CD4-positive, alpha-beta T cell treated with Interleukin-15 for 4 hours (primary cell): Measurements from ENCODE around the gene FSTL4.
"Not testable (repeated sequence)": the region's sequence is repeated elsewhere in the genome, so short reads cannot be mapped to it uniquely, and the experiment has no call there.

ENCODE experiments used
- DNase-seq: peaks from one replicate; pipeline ENCODE4 v3.0.0-alpha.2; 2020; ENCODE audit warnings: low spot score

FSTL4 gene

DNA sequence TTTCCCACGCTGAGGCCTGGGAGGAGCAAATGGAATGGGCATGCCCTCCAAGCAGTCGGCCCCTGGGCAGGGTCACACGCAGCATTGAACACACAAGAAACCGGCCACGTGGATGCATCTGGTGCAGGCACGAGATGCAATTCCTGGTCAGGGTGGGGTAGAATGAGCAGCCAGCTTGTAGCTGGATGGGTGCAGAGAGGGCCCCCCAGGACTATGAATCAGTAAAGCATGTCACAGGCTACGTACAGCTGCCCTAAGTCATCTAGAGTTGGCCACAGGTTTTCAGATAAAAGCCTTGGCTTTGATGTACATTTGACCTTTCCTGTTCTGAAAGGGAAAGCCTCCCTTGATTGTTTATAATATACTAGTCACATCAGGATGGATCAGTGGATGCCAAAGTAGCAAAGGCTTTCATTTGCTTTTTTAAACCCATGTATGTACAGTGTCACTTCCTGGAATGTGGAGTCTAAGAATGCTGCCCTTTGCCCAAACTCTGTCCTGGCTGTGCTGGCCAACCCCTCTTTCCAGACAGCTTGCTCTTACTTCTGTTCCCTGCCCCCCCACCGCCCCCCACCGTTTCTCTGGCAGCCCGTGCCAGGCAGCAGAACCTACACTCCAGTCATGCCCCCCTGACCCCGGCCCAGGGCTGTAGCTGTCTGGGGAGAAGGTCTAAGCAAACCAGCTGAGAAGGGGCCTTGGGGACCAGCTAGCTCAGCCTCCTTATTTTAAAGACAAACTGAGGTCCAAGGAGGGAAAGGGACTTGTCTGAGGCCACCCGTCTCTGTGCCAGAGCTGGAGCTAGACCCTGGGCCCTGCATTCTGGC lies 391.3 kb downstream of the FSTL4 start:
- no peak for DNase-seq

DNA sequence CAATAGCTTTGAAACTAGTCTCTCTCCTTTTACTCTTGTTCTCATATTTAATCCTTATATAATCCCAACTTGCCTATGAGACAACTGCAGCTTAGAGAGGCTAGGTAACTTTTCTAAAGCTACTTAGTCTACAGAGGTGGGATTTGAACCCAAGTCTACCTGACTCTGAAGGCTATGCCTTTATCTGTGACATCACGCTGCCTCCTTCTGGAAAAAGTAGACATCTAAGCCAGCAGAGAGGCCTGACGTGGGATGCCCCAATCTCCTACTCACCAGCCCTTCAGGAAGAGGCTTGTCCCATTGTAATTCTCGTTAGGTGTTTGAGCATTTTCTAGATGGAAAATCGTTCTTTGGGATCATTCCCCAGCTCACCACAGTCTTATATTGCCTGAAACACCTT lies 393.0 kb downstream of the FSTL4 start:
- no peak for DNase-seq

DNA sequence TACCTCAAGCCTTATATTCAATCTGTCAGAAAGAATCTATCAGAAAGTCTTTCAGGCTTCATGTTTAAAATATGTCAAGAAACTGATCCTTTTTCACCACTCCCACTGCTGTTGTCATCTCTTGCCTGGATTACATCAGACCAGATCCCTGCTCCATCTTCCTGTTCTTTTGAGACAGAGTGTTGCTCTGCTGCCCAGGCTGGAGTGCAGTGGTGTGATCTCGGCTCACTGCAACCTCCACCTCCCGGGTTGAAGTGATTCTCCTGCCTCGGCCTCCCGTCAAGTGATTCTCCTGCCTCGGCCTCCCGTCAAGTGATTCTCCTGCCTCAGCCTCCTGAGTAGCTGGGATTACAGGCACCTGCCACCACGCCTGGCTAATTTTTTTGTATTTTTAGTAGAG lies 396.2 kb downstream of the FSTL4 start:
- DNase-seq = not testable (repeated sequence)

DNA sequence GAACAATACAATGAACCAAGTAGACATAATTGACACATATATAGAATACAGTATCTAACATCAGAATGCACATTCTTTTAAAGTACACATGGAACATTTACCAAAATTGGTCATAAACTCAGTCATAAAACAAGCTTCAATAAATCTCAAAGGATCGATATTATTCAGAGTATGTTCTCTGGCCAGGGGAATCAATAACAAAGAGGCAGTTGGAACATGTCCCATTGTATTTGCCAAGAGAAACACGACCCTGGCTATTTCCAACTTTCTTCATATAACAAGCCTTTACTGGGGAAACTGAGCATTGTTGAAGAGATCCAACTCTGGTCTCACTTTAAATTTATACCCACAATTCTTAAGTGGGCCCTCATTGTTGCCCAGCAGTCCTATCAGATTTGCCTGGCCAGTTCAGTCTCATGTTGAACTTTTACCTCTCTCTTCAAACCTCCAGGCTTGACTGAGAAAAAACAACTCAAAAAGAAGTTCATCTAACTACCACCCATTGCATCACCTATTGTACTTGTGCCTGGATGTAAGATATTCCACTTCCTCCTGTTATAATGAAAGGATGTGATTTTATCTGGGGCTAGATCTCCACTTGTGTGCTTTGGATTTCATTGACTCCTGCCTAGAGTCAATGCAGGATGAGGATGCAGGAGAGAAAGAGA lies 398.1 kb downstream of the FSTL4 start:
- DNase-seq = no peak

DNA sequence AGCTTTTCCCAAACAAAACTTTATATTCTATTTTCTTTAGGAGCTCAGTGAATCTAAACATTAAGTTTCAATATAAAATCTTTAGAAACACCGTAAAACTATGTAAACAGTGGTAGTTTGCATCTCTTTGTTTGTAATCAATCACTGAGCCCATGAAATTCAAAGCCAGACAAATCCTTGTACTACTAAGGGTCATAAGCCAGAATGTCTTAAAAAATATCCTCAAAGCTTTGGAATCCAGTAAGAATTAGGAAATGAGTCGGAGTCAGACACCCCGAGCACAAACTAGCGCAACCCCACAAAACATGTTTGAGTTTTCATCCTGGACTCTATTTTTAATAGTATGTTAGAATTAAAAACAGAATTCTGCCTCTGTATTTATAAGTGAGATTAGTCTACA lies 406.7 kb downstream of the FSTL4 start:
- no peak for DNase-seq

DNA sequence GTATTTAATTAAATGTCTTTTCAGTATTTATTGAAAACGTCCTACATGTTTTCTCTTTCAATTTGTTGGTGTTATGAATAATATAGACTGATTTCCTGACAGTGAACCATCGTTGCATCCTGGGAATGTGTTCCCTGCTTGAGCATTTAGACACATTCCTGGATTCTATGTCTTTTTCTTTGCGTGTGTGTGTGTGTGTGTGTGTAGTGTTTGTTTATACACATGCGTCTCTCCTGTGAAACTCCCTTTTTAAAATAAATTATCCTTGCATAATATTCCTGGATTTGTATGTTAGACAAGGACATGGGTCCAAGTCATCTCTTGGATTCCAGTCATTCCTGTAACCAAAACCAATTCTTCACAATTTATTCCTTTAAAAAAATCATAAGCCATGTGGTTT lies 407.1 kb downstream of the FSTL4 start:
- DNase-seq = no peak

DNA sequence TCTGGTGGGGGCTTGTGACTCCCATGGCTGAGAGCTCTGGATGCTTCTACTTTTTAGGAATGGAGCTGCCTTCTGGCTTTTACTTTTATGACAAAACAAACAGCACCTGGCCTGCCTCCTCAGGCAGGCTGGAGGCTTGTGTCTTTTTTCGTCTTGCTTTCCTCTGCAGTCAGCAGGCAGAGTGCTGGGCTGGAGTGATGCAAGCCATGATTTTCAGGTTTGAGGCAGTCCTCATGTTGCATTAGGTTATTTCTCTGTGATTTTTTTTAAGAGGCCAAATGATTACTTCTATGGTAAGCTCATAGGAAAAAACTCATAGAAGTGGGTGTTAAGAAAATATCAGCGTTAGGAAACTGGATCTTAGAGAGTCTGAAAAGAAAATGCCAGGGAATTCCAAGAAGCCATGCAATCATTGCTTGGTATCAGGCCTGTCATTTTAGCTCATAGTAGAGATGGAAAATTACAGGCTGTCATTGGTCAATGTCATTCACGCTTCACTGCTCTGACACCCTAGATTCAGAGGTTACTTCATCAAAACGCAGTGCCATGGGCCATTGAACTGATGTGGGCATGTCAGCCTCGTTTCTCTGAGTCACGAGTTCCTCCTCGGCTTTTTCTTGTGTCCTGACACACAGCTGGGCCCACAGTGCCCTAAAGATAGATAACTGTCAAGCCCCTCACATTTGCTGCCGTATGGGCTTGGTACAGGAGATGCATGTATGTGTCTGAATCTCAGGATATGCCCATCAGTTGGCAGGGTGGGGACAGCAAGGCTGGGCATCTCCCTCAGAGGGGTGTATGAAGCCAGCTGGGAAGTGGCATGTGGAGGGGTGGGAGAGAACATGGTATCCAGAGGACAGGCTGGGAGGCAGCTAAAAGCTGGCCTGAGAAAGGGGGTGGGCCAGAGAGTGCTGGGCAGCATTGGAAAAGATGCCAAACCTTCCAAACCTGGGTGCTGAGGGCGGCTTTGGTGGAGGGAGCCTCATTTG lies 408.7 kb downstream of the FSTL4 start:
- DNase-seq = no peak

DNA sequence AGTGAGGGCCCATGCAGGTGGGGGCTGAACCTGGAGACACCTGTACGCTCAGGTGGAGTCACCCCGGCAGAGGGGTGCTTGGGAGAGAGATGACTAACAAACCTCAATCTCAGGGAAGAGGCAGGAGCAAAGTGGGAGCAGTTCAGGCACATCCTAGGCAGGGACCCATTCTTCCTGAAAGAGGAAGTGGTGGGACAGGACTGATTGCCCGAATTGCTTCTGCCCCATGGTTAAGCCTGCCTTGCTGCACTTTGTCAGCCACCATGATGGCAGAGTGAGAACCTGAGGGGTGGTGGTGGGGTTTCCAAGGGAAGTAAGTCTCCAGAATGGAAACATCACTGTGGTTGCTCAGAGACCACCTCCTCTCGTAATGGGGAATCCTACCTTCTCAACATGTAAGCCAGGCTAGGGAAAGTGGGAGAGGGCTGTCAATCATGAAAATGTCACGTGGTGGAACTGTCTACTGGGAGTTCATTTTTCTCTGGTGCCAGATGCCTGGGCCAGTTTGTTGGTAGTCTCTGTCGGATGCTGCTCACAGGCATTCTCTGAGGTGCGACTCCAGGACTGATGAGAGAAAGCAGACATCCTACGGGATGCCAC lies 410.2 kb downstream of the FSTL4 start:
- no peak for DNase-seq

DNA sequence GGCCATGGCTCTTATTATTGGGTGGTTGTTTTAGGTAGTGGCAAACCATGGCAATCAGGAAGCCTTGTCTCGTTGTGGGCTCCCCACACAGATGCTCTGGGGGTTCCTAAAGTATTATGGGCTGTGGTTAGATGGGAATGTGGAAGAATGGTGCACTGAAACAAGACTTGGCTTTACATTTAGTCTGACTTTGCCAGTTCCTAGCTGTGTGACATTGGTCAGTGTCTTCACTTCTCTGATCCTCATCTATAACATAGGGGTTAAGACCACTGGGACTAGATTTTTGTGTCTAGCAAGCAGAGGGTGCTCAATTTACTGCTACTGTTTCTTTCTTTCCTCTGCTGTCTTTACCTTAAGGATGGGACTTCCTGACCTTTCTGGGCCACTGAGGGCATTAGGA lies 411.0 kb downstream of the FSTL4 start:
- DNase-seq = no peak

DNA sequence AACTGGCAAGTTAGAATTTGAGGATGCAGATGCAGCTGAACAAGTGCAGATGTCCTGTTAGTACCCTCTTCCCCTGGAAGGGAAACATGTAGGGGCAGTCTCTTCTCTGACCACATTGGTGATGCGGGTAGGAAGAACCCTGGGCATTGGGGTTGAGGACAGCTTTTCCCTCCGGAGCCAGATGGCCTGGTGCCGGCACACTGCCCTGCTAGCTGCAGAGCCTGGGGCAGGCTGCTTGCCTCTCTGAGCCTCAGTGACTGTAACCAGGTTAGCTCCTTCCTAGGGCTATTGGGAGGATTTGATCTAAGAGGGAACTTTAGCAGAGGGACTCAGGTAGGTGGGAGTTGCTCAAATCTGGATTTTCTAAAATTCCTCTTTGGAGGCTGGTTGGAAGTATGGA lies 412.1 kb downstream of the FSTL4 start:
- DNase-seq = no peak

DNA sequence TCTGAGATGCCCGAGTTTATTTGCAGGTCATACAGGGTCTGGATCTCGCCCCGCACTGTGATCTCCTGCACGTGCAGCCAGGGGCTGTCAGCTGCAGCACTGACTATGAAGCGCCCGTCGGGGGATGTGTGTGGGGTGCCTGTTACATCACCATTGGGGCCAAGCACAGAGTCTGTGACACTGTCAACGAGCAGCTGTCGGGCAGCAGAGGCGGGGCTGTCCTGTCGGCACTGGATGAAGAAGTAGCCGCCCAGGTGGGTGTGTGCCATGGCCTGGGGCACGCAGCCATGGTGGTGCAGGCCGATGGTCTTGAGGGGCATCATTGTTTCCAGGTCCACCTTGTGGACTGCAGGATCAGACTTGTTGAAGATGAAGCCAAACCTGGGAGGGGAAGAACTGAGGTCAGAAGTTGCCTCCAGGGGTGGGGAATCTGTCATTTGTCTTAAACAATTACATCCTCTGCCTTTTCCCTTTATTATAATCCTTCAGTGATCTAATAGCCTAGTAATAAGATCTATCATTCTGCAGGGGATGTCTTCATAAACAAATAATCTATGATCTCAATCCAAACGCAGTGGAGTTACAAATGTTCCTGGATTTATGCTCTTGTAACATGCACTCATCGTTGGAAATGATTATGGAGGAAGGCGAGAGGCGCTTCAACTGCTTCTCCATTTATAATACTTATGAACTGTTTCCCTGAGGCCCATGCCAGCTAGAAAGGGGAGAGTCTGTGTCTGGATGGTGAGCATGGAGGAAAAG lies 412.7 kb downstream of the FSTL4 start:
- DNase-seq = no peak

DNA sequence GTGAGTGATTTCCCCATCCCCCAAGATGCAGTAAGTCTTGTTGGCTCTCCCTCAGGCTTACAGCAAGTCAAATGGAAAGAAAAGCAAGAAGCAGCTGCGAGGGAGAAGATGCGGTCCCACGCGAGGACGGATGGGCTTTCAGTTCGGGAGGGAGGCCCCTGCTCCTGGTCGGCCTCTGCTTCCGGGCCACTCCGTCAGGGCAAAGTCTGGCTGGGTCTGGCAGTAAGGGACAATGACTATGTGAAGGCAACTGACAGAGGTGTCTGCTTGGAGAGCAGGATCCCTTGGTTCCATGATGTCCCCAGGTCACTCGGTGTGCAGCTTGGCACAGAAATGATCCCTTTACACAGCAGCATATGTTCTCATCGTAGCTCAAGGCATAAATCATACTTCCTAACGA lies 413.8 kb downstream of the FSTL4 start:
- no peak for DNase-seq

DNA sequence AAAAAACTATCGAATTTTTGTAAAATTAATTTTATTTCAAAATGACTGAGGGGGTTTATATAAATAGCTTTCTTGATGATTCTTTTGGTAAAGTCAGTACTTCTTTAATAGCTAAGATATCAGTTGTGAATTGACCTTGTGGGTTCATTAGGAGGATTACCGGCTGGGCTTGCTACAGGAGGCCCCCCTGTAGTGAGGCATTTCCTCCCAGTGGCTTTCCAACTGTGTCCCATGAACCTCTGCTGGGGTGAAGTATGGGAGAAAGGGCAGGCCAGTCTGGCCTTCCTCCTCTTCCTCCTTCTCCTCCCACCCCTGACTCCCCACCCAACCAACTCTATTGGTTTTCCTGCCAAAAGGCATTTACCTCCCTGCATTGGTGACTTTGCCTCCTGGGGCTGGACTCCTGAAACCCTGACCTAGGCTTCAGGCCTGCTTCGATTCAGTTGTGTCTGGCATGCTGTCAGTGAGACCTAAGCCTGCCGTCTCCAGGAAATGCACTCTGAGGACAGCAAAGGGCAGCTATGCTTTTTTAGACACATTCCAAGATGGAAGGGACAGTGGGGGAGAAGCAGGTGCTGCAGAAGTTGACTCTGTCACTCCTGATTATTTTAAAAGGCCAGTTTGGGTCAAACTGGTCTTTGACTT lies 415.8 kb downstream of the FSTL4 start:
- DNase-seq = no peak

DNA sequence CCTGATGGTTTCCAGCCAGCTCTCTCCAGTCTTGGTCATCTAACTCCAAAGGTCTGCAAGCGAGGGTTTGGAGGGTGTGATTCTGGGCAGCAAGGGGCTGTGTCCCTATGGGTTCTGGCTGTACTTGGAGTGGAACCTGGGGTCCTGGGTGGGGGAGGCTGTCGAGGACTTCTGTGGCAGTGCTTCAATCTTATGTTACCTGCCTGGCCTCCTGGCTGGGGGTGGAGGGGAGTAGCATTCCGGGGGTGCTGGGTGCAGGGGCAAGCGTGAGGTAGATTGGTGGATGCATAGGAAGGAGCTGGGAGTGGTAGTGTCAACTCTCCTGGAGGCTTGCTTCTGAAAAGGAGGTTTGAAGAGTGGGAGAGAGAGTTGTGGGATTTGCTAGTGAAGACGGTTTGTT lies 417.1 kb downstream of the FSTL4 start:
- no peak for DNase-seq

DNA sequence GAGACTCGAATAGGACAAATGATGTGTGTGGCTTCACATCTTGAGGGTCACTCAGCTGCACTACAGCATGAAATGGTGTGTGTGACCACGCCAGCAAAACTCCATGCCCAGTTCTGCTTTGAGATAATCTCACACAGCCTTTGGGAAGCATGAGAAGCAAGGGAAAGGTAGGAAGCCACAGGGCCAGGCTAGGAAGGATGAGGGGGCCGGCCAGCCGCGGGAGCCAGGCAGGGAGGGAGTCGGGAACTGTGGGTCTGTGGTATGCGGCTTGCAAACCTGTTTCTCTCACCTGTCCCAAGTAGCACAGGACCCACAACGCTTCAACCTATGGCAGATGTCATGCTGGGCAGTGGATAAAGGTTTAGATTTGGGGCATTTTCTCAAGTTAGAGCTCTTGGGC lies 418.5 kb downstream of the FSTL4 start:
- no peak for DNase-seq

DNA sequence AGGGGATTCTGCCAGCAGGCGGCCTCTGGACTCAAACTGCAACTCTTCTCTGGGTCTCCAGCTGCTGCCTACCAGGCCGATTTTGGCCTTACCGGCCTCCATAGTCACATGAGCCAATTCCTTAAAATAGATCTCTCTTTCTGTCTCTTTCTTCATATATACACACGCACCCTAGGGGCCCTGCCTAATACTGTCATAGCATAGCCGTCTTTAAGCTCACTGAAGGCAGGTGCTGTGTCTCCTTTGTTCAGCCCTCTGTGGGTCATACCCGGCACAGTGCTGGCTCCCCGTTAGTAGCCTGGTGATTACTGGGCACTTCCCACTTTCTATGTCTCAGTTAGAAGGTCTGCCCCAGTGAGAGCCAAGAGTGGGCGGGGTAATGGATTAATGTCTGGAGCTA lies 419.6 kb downstream of the FSTL4 start:
- DNase-seq = no peak

DNA sequence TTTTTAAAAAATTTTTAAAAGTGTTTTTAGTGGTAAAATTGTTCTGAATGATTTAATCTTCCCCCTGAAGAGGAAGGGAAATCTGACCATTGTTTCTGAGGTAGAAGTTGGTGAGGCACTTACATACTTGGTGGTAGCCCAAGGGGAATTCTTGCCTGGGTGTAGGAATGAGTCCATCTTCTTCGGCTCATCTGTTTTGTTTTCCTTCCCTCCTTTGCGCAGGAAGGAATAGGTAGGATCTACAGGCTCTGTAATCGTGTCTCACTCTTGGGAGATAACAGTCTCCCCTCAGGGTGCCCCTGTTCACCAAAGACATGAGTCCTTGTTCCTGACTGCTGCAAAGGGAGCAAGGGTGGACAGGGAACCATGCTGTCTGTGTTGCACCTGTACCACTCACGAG lies 422.5 kb downstream of the FSTL4 start:
- DNase-seq = no peak

DNA sequence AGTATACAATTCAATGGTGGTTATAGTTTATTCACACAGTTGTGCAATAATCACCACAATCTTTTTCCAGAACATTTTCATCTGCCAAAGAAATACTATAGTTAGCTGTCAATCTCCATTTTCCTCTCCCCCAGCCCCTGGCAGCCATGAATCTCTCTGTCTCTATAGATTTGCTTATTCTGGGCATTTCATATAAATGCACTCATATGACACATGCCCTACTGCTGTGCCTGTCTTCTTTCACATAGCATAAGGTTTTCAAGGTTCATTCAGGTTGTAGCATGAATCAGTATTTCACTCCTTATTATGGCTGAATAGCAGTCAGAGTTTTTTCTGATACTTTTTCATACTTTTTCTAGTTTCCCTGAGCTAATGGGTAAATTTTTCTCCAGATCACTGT lies 432.9 kb downstream of the FSTL4 start:
- no peak for DNase-seq

DNA sequence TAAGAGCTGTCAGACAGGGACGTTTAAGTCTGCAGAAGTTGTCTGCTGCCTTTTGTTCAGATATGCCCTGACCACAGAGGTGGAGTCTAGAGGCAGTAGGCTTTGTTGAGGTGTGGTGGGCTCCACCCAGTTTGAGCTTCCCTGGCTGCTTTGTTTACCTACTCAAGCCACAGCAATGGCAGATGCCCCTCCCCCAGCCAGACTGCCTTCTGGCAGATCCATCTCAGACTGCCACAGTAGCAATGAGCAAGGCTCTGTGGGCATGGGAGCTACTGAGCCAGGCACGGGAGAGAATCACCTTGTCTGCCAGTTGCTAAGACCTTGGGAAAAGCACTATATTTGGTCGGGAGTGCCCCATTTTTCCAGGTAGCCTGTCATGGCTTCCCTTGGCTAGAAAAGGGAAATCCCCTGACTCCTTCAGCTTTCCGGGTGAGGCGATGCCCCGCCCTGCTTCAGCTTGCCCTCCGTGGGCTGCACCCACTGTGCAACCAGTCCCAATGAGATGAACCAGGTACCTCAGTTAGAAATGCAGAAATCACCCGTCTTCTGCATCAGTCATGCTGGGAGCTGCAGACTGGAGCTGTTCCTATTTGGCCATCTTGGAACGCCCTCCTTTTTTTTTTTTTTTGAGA lies 441.5 kb downstream of the FSTL4 start:
- peak; percentile 65 for DNase-seq

DNA sequence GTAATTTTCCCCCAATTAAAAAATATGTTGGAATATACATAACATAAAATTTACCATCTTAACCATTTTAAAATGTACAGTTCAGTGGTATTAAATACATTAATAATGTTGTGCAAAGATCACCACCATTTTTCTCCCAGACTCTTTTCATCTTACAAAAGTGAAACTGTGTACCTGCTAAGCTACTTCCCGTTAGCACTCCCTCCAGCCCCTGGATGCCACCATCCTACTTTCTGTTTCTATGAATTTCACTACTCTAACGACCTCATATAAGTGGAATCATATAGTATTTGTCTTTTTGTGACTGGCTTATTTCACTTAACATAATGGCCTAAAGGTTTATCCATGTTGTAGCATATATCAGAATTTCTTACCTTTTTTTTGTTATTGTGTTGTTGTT lies 447.6 kb downstream of the FSTL4 start:
- DNase-seq = no peak
